Testis (tissue), 3 donors: ENCODE data around the gene ANO3. TPM values are rescaled to one million over a fixed set of nuclear protein-coding genes. Genes with fewer than 3 reads are reported as not detected.

Source experiments
- DNase-seq: peaks from one replicate; pipeline ENCODE4 v3.0.0-alpha.2; 2019
- H3K27ac ChIP-seq, 2 donors: fragments of 200-600 bp; sonication (generic); one replicate each; pipeline ENCODE4 v1.5.1; 2019
- H3K27me3 ChIP-seq: fragments of 200-600 bp; sonication (generic); one replicate; pipeline ENCODE4 v1.5.1; 2019
- H3K36me3 ChIP-seq: fragments of 200-600 bp; sonication (generic); one replicate; pipeline ENCODE4 v1.5.1; 2017; ENCODE audit warnings: low read depth; ENCODE audit errors: missing control alignments
- H3K4me1 ChIP-seq: fragments of 200-600 bp; sonication (generic); one replicate; pipeline ENCODE4 v1.5.1; 2019
- H3K4me3 ChIP-seq, 2 donors: fragments of 200-600 bp; sonication (generic); one replicate each; pipeline ENCODE4 v1.5.1; 2017 to 2019
- H3K9me3 ChIP-seq: fragments of 200-600 bp; sonication (generic); one replicate; pipeline ENCODE4 v1.5.1; 2017
- CTCF ChIP-seq, 3 experiments: fragments of 450-650 bp in 2 of 3; fragments of 200-600 bp in 1 of 3; sonication (generic) in 1 of 3; IDR thresholded peaks; one replicate each; pipeline ENCODE4 v1.5.1; 2016 to 2019; ENCODE audit warnings: antibody characterized with exemption in 3 of 3, mild to moderate bottlenecking in 2 of 3, moderate library complexity in 1 of 3
- POLR2A ChIP-seq: fragments of 450-650 bp; IDR thresholded peaks from one replicate; pipeline ENCODE4 v1.6.1; 2017; ENCODE audit warnings: antibody characterized with exemption, mild to moderate bottlenecking, moderate library complexity
- WGBS, 2 donors: methylation state at CpG; one replicate each; pipeline ENCODE4 v1.1.5; 2018; 5-methylcytosine and 5-hydroxymethylcytosine counted together
- intact Hi-C: fragments of 100-400 bp; cut with DNase I; formaldehyde crosslinking; loops from one replicate; pipeline ENCODE4 v1.15.1; 2023; ENCODE audit warnings: low total_unique reads
- polyA plus RNA-seq: library from polyadenylated mRNA; stranded (reverse); fragments of 350-450 nt; fragmentation: Illumina TruSeq; extraction: RNeasy Lipid Tissue Mini Kit (QIAGEN cat#74804); gene quantifications from one replicate; pipeline ENCODE4 v1.2.3, GENCODE V29; 2014; ENCODE audit warnings: low read depth, low replicate concordance; ENCODE audit not compliant: insufficient read depth
- total RNA-seq, 2 donors: library from RNA; depleted of rRNA; stranded (reverse); fragments of >200 nt; gene quantifications; one replicate each; pipeline ENCODE4 v1.2.3, GENCODE V29; 2016

ANO3 gene
- total and polyA plus RNA-seq, 3 donors from 2014 or later = 1.9 to 2.4 (median 2.2) TPM

- no peak overlapping the region for H3K4me3 ChIP-seq
- WGBS, 2 donors = 84 to 85% methylated on average over 2 of the region's 2 CpGs
- no peaks in the 10 kb centered on the region for H3K36me3 ChIP-seq
- no peaks in the 10 kb centered on the region for H3K27me3 ChIP-seq
- H3K9me3 ChIP-seq = no peaks in the 10 kb centered on the region
- no peak for DNase-seq
- no peak overlapping the region for H3K27ac ChIP-seq
- no peak for TF ChIP-seq POLR2A
- no peak for TF ChIP-seq CTCF (IDR thresholded peaks at IDR 0.05)
- no peaks in the 10 kb centered on the region for H3K4me1 ChIP-seq
- intact Hi-C loops = no loop called here
Observed at GRCh38 chr11:26474401-26474800, 142.5 kb downstream of the ANO3 start.

- no peak overlapping the region for H3K27ac ChIP-seq
- WGBS, 2 donors = 39 to 58% methylated on average over 2 of the region's 2 CpGs
- H3K36me3 ChIP-seq = no peaks in the 10 kb centered on the region
- H3K27me3 ChIP-seq = no peaks in the 10 kb centered on the region
- H3K4me1 ChIP-seq = no peaks in the 10 kb centered on the region
- TF ChIP-seq POLR2A (no peak), CTCF (IDR thresholded peaks at IDR 0.05) (no peak)
- H3K4me3 ChIP-seq = no peak overlapping the region
- no peaks in the 10 kb centered on the region for H3K9me3 ChIP-seq
- no peak for DNase-seq
- intact Hi-C loops = no loop called here
Observed at GRCh38 chr11:26477396-26477795, 145.5 kb downstream of the ANO3 start.

- Histone ChIP-seq H3K27me3 (no peaks in the 10 kb centered on the region), H3K9me3 (no peaks in the 10 kb centered on the region), H3K36me3 (no peaks in the 10 kb centered on the region), H3K4me1 (no peaks in the 10 kb centered on the region), H3K27ac (no peak overlapping the region), H3K4me3 (no peak overlapping the region)
- WGBS, 2 donors = 62 to 67% methylated on average over 2 of the region's 2 CpGs
- DNase-seq = no peak
- TF ChIP-seq POLR2A (no peak), CTCF (IDR thresholded peaks at IDR 0.05) (no peak)
- intact Hi-C loops = no loop called here
Observed at GRCh38 chr11:26478710-26479109, 146.8 kb downstream of the ANO3 start.

GRCh38 chr11:26480041-26480440, 148.1 kb downstream of the ANO3 start:
- no peaks in the 10 kb centered on the region for H3K9me3 ChIP-seq
- no peaks in the 10 kb centered on the region for H3K36me3 ChIP-seq
- H3K27me3 ChIP-seq = no peaks in the 10 kb centered on the region
- 80 to 83% methylated on average over 3 of the region's 3 CpGs for WGBS, 2 donors
- no peak for TF ChIP-seq POLR2A
- no peak for TF ChIP-seq CTCF (IDR thresholded peaks at IDR 0.05)
- no peak for DNase-seq
- no peak overlapping the region for H3K27ac ChIP-seq
- intact Hi-C loops = no loop called here
- no peaks in the 10 kb centered on the region for H3K4me1 ChIP-seq
- H3K4me3 ChIP-seq = no peak overlapping the region

GRCh38 chr11:26483108-26483507, 151.2 kb downstream of the ANO3 start:
- H3K9me3 ChIP-seq = no peaks in the 10 kb centered on the region
- H3K36me3 ChIP-seq = no peaks in the 10 kb centered on the region
- TF ChIP-seq CTCF (IDR thresholded peaks at IDR 0.05) (no peak), POLR2A (no peak)
- no peak overlapping the region for H3K4me3 ChIP-seq
- intact Hi-C loops = no loop called here
- WGBS, 2 donors = 44 to 71% methylated on average over 2 of the region's 2 CpGs
- no peaks in the 10 kb centered on the region for H3K4me1 ChIP-seq
- no peak overlapping the region for H3K27ac ChIP-seq
- DNase-seq = no peak
- no peaks in the 10 kb centered on the region for H3K27me3 ChIP-seq
